ENCODE measurements around the gene SLC7A5.
"Not testable (repeated sequence)": the region's sequence is repeated elsewhere in the genome, so short reads cannot be mapped to it uniquely, and the experiment has no call there.

Gene SLC7A5

DNA sequence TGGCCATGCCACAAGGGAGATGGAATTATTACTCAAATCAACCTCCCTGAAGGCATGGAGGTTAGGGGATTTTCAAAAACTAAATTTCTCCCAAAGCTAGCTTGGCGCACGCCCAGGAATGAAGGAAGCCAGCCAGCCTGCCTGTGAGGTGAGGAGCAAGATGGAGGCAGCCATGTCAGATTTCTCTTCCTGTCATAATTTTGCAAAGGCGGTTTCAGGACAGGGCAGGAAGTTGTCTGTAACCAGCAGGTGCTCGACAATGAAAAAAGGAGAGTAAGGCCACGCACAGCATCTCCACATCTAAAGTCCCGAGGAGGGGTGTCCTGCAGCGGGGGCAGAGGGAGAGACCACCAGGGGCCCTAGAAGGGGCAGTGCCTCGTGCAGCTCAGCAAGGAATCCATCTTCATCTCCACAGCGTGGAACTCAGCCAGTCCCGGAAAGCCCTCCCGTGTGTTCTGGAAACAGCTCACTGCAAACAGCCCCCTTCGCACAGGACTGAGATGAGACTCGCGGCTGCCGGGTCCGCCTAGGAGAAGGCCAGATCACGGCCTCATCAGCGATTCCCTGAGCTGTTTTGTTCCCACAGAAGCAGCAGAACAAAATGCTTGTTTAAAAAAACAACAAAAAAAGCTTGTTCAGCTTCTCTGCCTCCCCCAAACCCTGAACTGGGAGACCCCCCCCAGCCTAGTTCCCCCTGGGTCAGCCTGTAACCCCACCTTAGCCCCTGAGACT, 47.8 kb downstream of the SLC7A5 start:
- no peaks in the 10 kb centered on the region for H3K27me3 ChIP-seq (ENCODE audit: control insufficient read depth, insufficient read depth, low read length)
- H3K4me1 ChIP-seq (ENCODE audit: control insufficient read depth, insufficient read depth, low read length): peaks cover 46% of the 10 kb centered on the region
- no peak overlapping the region for H3K9ac ChIP-seq (ENCODE audit: low read depth, low read length)
- H3K36me3 ChIP-seq (ENCODE audit: control insufficient read depth, insufficient read depth, low read length): no peaks in the 10 kb centered on the region
- no peak overlapping the region for H3K4me3 ChIP-seq (ENCODE audit: low read depth, low read length)
- H3K9me3 ChIP-seq (ENCODE audit: control insufficient read depth, insufficient read depth, low read length): peaks cover 4% of the 10 kb centered on the region
- H3K27ac ChIP-seq (ENCODE audit: low read depth, low read length): no peak overlapping the region

DNA sequence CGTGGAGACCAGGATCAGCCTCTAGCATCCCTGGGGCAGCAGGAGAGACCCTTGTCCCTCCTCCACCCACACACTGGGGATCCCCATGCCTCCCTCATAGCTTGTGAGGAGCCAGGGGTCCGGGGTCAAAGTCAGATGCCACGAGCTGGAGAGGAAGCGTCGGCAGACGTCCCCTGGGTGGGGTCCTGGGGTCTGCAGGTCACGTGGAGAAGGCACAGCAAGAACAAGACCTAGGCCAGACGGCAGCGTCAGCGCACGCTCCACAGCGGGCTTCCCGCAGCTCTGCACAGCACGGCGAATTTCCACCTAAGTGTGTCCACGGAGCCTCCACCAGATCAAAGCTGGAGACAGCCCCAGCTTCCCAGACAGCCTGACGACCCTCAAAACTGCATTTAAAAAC, 49.3 kb downstream of the SLC7A5 start:
- H3K9me3 ChIP-seq (ENCODE audit: control insufficient read depth, insufficient read depth, low read length): peaks cover 7% of the 10 kb centered on the region
- H3K4me1 ChIP-seq (ENCODE audit: control insufficient read depth, insufficient read depth, low read length): peaks cover 40% of the 10 kb centered on the region
- no peaks in the 10 kb centered on the region for H3K27me3 ChIP-seq (ENCODE audit: control insufficient read depth, insufficient read depth, low read length)
- H3K27ac ChIP-seq (ENCODE audit: low read depth, low read length): peak overlapping the region; percentile 41
- no peak overlapping the region for H3K9ac ChIP-seq (ENCODE audit: low read depth, low read length)
- no peaks in the 10 kb centered on the region for H3K36me3 ChIP-seq (ENCODE audit: control insufficient read depth, insufficient read depth, low read length)
- H3K4me3 ChIP-seq (ENCODE audit: low read depth, low read length): no peak overlapping the region

DNA sequence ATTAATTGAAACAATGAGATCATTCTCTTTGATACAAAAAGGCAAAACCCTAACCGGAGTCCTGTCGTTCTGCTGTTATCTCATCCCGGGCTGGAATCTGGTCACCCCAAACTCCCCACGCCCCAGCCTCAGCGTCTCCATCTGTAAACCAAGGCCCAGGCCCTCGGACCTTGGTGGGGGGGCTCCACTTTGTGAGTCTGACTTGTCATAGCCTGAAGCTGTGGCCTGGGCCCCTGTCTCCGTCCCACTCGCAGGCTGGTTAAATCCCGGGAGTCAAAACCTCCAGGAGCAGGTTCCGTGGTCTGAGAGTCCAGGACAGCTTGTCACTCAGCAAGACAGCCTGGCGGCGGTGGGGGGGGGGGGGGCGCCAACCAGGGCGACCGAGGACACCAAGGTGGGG, 50.0 kb downstream of the SLC7A5 start:
- Histone ChIP-seq H3K27me3 (ENCODE audit: control insufficient read depth, insufficient read depth, low read length) (no peaks in the 10 kb centered on the region), H3K9me3 (ENCODE audit: control insufficient read depth, insufficient read depth, low read length) (peaks cover 7% of the 10 kb centered on the region), H3K4me1 (ENCODE audit: control insufficient read depth, insufficient read depth, low read length) (peaks cover 34% of the 10 kb centered on the region), H3K4me3 (ENCODE audit: low read depth, low read length) (no peak overlapping the region), H3K9ac (ENCODE audit: low read depth, low read length) (no peak overlapping the region), H3K27ac (ENCODE audit: low read depth, low read length) (no peak overlapping the region), H3K36me3 (ENCODE audit: control insufficient read depth, insufficient read depth, low read length) (no peaks in the 10 kb centered on the region)

DNA sequence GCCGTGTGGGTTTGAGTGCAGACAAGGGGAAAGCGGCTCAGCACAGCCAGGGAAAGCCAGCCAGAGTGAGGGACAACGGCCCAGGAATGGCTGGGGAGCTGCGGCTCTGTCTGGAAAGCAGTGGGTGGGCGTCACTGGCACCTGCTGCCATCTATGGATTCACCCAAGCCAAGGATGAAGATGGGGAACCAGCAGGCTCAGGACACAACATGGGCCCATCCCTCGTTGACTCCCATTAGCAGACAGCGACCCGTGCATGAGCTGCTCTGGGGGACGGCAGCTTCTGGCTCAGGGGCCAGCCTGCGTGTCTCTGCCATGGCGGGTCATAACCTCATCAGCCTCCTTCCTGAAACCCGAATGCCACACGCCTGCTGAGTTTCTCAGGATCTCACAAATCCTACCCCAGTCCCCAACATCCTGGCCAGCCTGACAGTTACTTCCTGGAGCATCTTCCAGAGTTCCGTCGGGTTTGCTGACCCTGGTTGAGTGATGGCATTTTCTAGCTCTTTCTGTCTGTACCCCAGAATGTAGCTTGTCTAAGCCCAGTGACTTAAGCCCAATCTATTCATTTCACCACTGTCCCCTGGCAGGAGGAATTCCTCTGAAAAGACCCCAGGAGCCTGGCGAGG, 50.7 kb downstream of the SLC7A5 start:
- Histone ChIP-seq H3K9me3 (ENCODE audit: control insufficient read depth, insufficient read depth, low read length) (peaks cover 7% of the 10 kb centered on the region), H3K27ac (ENCODE audit: low read depth, low read length) (no peak overlapping the region), H3K4me1 (ENCODE audit: control insufficient read depth, insufficient read depth, low read length) (peaks cover 28% of the 10 kb centered on the region), H3K27me3 (ENCODE audit: control insufficient read depth, insufficient read depth, low read length) (no peaks in the 10 kb centered on the region), H3K9ac (ENCODE audit: low read depth, low read length) (no peak overlapping the region), H3K36me3 (ENCODE audit: control insufficient read depth, insufficient read depth, low read length) (no peaks in the 10 kb centered on the region), H3K4me3 (ENCODE audit: low read depth, low read length) (no peak overlapping the region)

- no peaks in the 10 kb centered on the region for H3K36me3 ChIP-seq (ENCODE audit: control insufficient read depth, insufficient read depth, low read length)
- H3K9me3 ChIP-seq (ENCODE audit: control insufficient read depth, insufficient read depth, low read length): peaks cover 7% of the 10 kb centered on the region
These were observed 51.4 kb downstream of the SLC7A5 start for GRCh38 chr16:87817910-87818309.

GRCh38 chr16:87817370-87817769, 51.9 kb downstream of the SLC7A5 start:
- H3K4me1 ChIP-seq (ENCODE audit: control insufficient read depth, insufficient read depth, low read length): peaks cover 20% of the 10 kb centered on the region
- not testable (repeated sequence) for H3K27ac ChIP-seq (ENCODE audit: low read depth, low read length); H3K36me3 ChIP-seq (ENCODE audit: control insufficient read depth, insufficient read depth, low read length); H3K9ac ChIP-seq (ENCODE audit: low read depth, low read length); H3K4me3 ChIP-seq (ENCODE audit: low read depth, low read length); H3K9me3 ChIP-seq (ENCODE audit: control insufficient read depth, insufficient read depth, low read length); H3K27me3 ChIP-seq (ENCODE audit: control insufficient read depth, insufficient read depth, low read length)

More at GRCh38 chr16:87817910-87818309, 51.4 kb downstream of the SLC7A5 start:
- Histone ChIP-seq H3K4me1 (ENCODE audit: control insufficient read depth, insufficient read depth, low read length) (peaks cover 25% of the 10 kb centered on the region), H3K27me3 (ENCODE audit: control insufficient read depth, insufficient read depth, low read length) (no peaks in the 10 kb centered on the region), H3K27ac (ENCODE audit: low read depth, low read length) (no peak overlapping the region), H3K4me3 (ENCODE audit: low read depth, low read length) (no peak overlapping the region), H3K9ac (ENCODE audit: low read depth, low read length) (no peak overlapping the region)

- peaks cover 7% of the 10 kb centered on the region for H3K9me3 ChIP-seq (ENCODE audit: control insufficient read depth, insufficient read depth, low read length)
- no peak overlapping the region for H3K4me3 ChIP-seq (ENCODE audit: low read depth, low read length)
- H3K4me1 ChIP-seq (ENCODE audit: control insufficient read depth, insufficient read depth, low read length): peaks cover 15% of the 10 kb centered on the region
- H3K36me3 ChIP-seq (ENCODE audit: control insufficient read depth, insufficient read depth, low read length): no peaks in the 10 kb centered on the region
- H3K27ac ChIP-seq (ENCODE audit: low read depth, low read length): no peak overlapping the region
- H3K27me3 ChIP-seq (ENCODE audit: control insufficient read depth, insufficient read depth, low read length): no peaks in the 10 kb centered on the region
- no peak overlapping the region for H3K9ac ChIP-seq (ENCODE audit: low read depth, low read length)
These were observed 52.7 kb downstream of the SLC7A5 start for GRCh38 chr16:87816507-87817100.

GRCh38 chr16:87815567-87815966, 53.7 kb downstream of the SLC7A5 start:
- Histone ChIP-seq H3K9me3 (ENCODE audit: control insufficient read depth, insufficient read depth, low read length) (peaks cover 7% of the 10 kb centered on the region), H3K27ac (ENCODE audit: low read depth, low read length) (no peak overlapping the region), H3K4me1 (ENCODE audit: control insufficient read depth, insufficient read depth, low read length) (peaks cover 9% of the 10 kb centered on the region), H3K9ac (ENCODE audit: low read depth, low read length) (no peak overlapping the region), H3K36me3 (ENCODE audit: control insufficient read depth, insufficient read depth, low read length) (no peaks in the 10 kb centered on the region), H3K27me3 (ENCODE audit: control insufficient read depth, insufficient read depth, low read length) (no peaks in the 10 kb centered on the region), H3K4me3 (ENCODE audit: low read depth, low read length) (no peak overlapping the region)

- Histone ChIP-seq H3K9me3 (ENCODE audit: control insufficient read depth, insufficient read depth, low read length) (peaks cover 7% of the 10 kb centered on the region; the same call in 1 of the 2 replicates), H3K27ac (ENCODE audit: low read depth, low read length) (no peak overlapping the region), H3K27me3 (ENCODE audit: control insufficient read depth, insufficient read depth, low read length) (no peaks in the 10 kb centered on the region), H3K36me3 (ENCODE audit: control insufficient read depth, insufficient read depth, low read length) (no peaks in the 10 kb centered on the region), H3K4me3 (ENCODE audit: low read depth, low read length) (no peak overlapping the region), H3K9ac (ENCODE audit: low read depth, low read length) (no peak overlapping the region), H3K4me1 (ENCODE audit: control insufficient read depth, insufficient read depth, low read length) (peaks cover 3% of the 10 kb centered on the region; the same call in 1 of the 2 replicates)
These were observed 57.1 kb downstream of the SLC7A5 start for GRCh38 chr16:87812200-87812656.

- not testable (repeated sequence) for H3K9me3 ChIP-seq (ENCODE audit: control insufficient read depth, insufficient read depth, low read length); H3K4me3 ChIP-seq (ENCODE audit: low read depth, low read length); H3K9ac ChIP-seq (ENCODE audit: low read depth, low read length); H3K4me1 ChIP-seq (ENCODE audit: control insufficient read depth, insufficient read depth, low read length); H3K36me3 ChIP-seq (ENCODE audit: control insufficient read depth, insufficient read depth, low read length); H3K27me3 ChIP-seq (ENCODE audit: control insufficient read depth, insufficient read depth, low read length); H3K27ac ChIP-seq (ENCODE audit: low read depth, low read length)
These were observed 57.9 kb downstream of the SLC7A5 start for GRCh38 chr16:87811454-87811853.

Data from HUES48 (cell line).